ENCODE measurements around the gene AP1S1. TPM values are rescaled to one million over a fixed set of nuclear protein-coding genes. Genes with fewer than 3 reads are reported as not detected.

The AP1S1 gene
- total and polyA plus RNA-seq, 9 of the 15 experiments (the other 6 are each of a cell fraction or from before 2014, with no cell fraction given): 4.4 to 149 (median 89.4) TPM

DNA sequence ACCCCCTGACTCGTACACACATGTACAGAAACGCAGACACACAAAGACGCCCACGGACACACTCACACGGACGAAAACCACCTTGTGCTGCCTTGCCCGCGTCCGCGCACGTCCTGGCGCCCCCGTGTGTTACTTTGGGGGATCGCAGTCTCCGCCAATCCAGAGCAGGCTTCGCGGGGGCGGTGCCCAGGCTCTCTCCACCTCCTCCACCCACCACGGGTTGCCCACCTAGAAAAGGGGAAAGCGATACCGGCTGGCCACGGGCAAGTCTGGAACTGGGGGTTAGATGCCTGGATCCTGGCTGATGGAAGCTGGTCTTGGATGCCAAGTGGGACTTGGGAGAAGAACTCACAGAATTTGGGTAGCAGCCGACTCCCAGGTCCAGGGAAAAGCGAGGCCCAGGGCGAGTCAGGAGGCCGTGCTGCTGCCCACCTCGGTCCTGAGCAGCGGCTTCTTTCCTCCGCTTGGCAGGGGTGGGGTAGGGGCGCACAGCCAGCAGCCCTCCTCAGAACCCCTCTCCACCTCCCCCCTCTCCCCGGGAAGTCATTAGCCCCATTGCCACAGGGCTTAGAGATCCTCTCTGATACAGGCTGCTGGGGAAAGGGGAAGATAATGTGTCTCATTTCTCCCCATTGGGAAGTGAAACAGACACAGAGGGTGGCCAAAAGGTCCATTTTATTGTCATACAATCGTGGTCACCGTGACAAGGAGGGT lies 15.7 kb downstream of the AP1S1 start (continued):
- no peak for TF ChIP-seq KDM4B (IDR thresholded peaks at IDR 0.05; ENCODE audit: borderline replicate concordance in 2 of 2, low read depth in 1 of 2)
- TF ChIP-seq, protein P1, sequence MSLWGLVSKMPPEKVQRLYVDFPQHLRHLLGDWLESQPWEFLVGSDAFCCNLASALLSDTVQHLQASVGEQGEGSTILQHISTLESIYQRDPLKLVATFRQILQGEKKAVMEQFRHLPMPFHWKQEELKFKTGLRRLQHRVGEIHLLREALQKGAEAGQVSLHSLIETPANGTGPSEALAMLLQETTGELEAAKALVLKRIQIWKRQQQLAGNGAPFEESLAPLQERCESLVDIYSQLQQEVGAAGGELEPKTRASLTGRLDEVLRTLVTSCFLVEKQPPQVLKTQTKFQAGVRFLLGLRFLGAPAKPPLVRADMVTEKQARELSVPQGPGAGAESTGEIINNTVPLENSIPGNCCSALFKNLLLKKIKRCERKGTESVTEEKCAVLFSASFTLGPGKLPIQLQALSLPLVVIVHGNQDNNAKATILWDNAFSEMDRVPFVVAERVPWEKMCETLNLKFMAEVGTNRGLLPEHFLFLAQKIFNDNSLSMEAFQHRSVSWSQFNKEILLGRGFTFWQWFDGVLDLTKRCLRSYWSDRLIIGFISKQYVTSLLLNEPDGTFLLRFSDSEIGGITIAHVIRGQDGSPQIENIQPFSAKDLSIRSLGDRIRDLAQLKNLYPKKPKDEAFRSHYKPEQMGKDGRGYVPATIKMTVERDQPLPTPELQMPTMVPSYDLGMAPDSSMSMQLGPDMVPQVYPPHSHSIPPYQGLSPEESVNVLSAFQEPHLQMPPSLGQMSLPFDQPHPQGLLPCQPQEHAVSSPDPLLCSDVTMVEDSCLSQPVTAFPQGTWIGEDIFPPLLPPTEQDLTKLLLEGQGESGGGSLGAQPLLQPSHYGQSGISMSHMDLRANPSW (CRISPR knock-in tag; IDR thresholded peaks at IDR 0.05): no peak
- TF ChIP-seq RBM39 (optimal IDR thresholded peaks at IDR 0.05; ENCODE audit: low read depth, low read length): no peak
- TF ChIP-seq KDM2B (CRISPR knock-in tag; IDR thresholded peaks at IDR 0.05): 0 out of 2 replicates have a peak, but pooled peaks have one; percentile 63
- no peak for TF ChIP-seq WHSC1 (IDR thresholded peaks at IDR 0.05; ENCODE audit: low read length)
- peak; percentile 40; the same call in 1 of the 2 replicates for TF ChIP-seq JUN (IDR thresholded peaks at IDR 0.05; ENCODE audit: borderline replicate concordance, low read depth, low read length)
- no peak for TF ChIP-seq JUN (CRISPR knock-in tag; IDR thresholded peaks at IDR 0.05; ENCODE audit: borderline replicate concordance)
- TF ChIP-seq ZKSCAN3 (CRISPR knock-in tag; IDR thresholded peaks at IDR 0.05): no peak
- TF ChIP-seq ZNF23 (CRISPR knock-in tag; IDR thresholded peaks at IDR 0.05): no peak
- TF ChIP-seq, protein P2, sequence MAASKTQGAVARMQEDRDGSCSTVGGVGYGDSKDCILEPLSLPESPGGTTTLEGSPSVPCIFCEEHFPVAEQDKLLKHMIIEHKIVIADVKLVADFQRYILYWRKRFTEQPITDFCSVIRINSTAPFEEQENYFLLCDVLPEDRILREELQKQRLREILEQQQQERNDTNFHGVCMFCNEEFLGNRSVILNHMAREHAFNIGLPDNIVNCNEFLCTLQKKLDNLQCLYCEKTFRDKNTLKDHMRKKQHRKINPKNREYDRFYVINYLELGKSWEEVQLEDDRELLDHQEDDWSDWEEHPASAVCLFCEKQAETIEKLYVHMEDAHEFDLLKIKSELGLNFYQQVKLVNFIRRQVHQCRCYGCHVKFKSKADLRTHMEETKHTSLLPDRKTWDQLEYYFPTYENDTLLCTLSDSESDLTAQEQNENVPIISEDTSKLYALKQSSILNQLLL (CRISPR knock-in tag; IDR thresholded peaks at IDR 0.05; ENCODE audit: borderline replicate concordance): no peak
- TF ChIP-seq, protein P3, sequence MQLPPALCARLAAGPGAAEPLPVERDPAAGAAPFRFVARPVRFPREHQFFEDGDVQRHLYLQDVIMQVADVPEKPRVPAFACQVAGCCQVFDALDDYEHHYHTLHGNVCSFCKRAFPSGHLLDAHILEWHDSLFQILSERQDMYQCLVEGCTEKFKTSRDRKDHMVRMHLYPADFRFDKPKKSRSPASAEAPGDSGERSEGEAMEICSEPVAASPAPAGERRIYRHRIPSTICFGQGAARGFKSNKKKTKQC (CRISPR knock-in tag; IDR thresholded peaks at IDR 0.05): no peak
- TF ChIP-seq POLR3A (IDR thresholded peaks at IDR 0.05; ENCODE audit: borderline replicate concordance, extremely low read depth, insufficient read depth, insufficient read length): no peak
- TF ChIP-seq ZNF133 (CRISPR knock-in tag; IDR thresholded peaks at IDR 0.05): no peak
- TF ChIP-seq, protein P4, sequence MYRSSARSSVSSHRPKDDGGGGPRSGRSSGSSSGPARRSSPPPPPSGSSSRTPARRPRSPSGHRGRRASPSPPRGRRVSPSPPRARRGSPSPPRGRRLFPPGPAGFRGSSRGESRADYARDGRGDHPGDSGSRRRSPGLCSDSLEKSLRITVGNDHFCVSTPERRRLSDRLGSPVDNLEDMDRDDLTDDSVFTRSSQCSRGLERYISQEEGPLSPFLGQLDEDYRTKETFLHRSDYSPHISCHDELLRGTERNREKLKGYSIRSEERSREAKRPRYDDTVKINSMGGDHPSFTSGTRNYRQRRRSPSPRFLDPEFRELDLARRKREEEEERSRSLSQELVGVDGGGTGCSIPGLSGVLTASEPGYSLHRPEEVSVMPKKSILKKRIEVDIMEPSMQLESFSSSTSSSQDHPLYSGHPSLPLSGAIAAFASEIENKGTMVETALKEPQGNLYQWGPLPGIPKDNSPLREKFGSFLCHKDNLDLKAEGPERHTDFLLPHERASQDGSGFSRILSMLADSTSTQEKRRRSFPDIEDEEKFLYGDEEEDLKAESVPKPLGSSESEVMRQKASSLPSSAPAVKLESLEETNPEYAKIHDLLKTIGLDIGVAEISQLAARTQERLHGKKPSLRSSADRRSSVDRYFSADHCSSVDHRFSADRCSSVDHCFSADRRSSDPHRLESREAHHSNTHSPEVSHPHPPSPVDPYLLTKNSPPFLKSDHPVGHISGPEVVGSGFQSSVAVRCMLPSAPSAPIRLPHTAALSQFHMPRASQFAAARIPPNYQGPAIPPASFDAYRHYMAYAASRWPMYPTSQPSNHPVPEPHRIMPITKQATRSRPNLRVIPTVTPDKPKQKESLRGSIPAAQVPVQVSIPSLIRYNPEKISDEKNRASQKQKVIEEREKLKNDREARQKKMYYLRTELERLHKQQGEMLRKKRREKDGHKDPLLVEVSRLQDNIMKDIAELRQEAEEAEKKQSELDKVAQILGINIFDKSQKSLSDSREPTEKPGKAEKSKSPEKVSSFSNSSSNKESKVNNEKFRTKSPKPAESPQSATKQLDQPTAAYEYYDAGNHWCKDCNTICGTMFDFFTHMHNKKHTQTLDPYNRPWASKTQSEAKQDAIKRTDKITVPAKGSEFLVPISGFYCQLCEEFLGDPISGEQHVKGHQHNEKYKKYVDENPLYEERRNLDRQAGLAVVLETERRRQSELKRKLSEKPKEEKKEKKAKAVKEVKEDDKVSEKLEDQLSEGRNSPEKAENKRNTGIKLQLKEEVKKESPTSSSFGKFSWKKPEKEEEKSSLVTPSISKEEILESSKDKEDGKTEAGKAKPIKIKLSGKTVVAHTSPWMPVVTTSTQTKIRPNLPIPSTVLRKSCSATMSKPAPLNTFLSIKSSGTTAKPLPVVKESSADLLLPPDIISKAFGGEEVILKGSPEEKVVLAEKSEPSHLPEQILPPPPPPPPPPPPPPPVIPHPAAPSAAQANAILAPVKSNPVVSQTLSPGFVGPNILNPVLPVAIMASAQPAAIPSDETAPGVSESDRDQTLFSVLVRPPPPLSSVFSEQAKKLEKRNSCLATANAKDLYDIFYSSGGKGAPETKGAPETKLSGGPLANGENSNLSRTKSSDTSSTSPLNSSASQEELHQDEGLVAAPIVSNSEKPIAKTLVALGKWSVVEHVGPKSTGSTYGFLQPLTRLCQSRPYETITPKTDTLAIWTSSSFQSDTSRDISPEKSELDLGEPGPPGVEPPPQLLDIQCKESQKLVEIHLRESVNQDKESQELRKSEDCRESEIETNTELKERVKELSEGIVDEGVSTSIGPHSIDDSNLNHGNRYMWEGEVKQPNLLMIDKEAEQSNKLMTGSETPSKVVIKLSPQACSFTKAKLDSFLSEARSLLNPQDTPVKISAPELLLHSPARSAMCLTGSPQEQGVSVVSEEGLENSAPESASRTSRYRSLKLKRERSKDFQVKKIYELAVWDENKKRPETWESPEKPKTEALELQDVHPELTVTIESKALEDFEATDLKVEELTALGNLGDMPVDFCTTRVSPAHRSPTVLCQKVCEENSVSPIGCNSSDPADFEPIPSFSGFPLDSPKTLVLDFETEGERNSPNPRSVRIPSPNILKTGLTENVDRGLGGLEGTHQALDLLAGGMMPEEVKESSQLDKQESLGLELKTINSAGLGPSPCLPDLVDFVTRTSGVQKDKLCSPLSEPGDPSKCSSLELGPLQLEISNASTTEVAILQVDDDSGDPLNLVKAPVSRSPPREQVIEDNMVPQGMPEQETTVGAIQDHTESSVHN (IDR thresholded peaks at IDR 0.05; ENCODE audit: borderline replicate concordance in 1 of 2, low read depth in 1 of 2): no peak
